Lower lobe of right lung (tissue), 2 donors: ENCODE measurements around the gene MYNN. TPM values are rescaled to one million over a fixed set of nuclear protein-coding genes. Genes with fewer than 3 reads are reported as not detected.

Experiments used
- ATAC-seq, 2 donors: fragments of 200-7000 bp; cut with Tn5 transposase; one replicate each; pipeline ENCODE4 v1.9.1; 2020 to 2022; ENCODE audit warnings: mild to moderate bottlenecking in 2 of 2, moderate library complexity in 2 of 2
- DNase-seq: peaks from one replicate; pipeline ENCODE4 v3.0.0-alpha.2; 2020
- H3K27ac ChIP-seq: fragments of 200-600 bp; one replicate; pipeline ENCODE4 v1.8.0; 2022
- H3K27me3 ChIP-seq: fragments of 200-600 bp; one replicate; pipeline ENCODE4 v1.8.0; 2022; ENCODE audit warnings: low read depth
- H3K36me3 ChIP-seq: fragments of 200-600 bp; one replicate; pipeline ENCODE4 v1.8.0; 2022; ENCODE audit warnings: mild to moderate bottlenecking
- H3K4me1 ChIP-seq: fragments of 200-600 bp; one replicate; pipeline ENCODE4 v1.8.0; 2022
- H3K4me3 ChIP-seq: fragments of 200-600 bp; one replicate; pipeline ENCODE4 v1.8.0; 2022; ENCODE audit warnings: mild to moderate bottlenecking
- H3K9me3 ChIP-seq: fragments of 200-600 bp; one replicate; pipeline ENCODE4 v1.8.0; 2022
- intact Hi-C: fragments of 100-400 bp; cut with DNase I; formaldehyde crosslinking; loops from one replicate; pipeline ENCODE4 v1.11.0; 2022
- total RNA-seq: library from RNA; stranded (reverse); fragmentation: NEBNext Ultra II Directional; extraction: Animal tissue kit (Norgen Biotek cat#: 25700); gene quantifications from one replicate; pipeline ENCODE4 v1.2.1, GENCODE V29; 2021
- TF ChIP-seq, protein P1 (sequence below): fragments of 200-600 bp; IDR thresholded peaks from one replicate; pipeline ENCODE4 v1.8.0; 2022; ENCODE audit warnings: antibody characterized with exemption, mild to moderate bottlenecking
- donor health status: DM: no; HTN: yes; CAD: no; lungs with severe emphysema.

MYNN gene
- total RNA-seq, 1 donor from 2014 or later, result 15.0 TPM

DNA sequence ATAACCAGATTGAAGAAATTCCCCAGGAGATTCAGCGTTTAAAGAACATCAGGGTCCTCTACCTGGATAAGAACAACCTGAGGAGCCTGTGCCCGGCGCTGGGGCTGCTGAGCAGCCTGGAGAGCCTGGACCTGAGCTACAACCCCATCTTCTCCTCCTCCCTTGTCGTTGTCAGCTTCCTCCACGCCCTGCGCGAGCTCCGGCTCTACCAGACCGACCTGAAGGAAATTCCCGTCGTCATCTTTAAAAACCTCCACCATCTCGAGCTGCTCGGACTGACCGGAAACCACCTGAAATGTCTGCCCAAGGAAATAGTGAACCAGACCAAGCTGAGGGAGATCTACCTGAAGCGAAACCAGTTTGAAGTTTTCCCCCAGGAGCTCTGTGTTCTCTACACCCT is 48.9 kb downstream of the MYNN start:
- TF ChIP-seq, protein P1, sequence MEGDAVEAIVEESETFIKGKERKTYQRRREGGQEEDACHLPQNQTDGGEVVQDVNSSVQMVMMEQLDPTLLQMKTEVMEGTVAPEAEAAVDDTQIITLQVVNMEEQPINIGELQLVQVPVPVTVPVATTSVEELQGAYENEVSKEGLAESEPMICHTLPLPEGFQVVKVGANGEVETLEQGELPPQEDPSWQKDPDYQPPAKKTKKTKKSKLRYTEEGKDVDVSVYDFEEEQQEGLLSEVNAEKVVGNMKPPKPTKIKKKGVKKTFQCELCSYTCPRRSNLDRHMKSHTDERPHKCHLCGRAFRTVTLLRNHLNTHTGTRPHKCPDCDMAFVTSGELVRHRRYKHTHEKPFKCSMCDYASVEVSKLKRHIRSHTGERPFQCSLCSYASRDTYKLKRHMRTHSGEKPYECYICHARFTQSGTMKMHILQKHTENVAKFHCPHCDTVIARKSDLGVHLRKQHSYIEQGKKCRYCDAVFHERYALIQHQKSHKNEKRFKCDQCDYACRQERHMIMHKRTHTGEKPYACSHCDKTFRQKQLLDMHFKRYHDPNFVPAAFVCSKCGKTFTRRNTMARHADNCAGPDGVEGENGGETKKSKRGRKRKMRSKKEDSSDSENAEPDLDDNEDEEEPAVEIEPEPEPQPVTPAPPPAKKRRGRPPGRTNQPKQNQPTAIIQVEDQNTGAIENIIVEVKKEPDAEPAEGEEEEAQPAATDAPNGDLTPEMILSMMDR, result no peak
- H3K27me3 ChIP-seq, result peaks cover 7% of the 10 kb centered on the region
- no peaks in the 10 kb centered on the region for H3K9me3 ChIP-seq
- no peak for DNase-seq
- no peak overlapping the region for H3K27ac ChIP-seq
- no peak overlapping the region for H3K4me3 ChIP-seq
- ATAC-seq, result no peak
- no peaks in the 10 kb centered on the region for H3K36me3 ChIP-seq
- no peaks in the 10 kb centered on the region for H3K4me1 ChIP-seq
- intact Hi-C loops, result no loop called here

DNA sequence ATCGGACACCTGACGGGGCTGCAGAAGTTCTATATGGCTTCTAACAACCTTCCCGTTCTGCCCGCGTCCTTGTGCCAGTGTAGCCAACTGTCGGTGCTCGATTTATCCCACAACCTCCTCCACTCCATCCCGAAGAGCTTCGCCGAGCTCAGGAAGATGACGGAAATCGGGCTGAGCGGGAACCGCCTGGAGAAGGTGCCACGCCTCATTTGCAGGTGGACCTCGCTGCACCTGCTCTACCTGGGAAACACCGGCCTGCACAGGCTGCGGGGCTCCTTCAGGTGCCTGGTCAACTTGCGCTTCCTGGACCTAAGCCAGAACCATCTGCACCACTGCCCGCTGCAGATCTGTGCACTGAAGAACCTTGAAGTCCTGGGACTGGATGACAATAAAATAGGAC is 49.3 kb downstream of the MYNN start:
- Histone ChIP-seq H3K4me3 (no peak overlapping the region), H3K9me3 (no peaks in the 10 kb centered on the region), H3K27ac (no peak overlapping the region), H3K4me1 (no peaks in the 10 kb centered on the region), H3K27me3 (peaks cover 7% of the 10 kb centered on the region), H3K36me3 (no peaks in the 10 kb centered on the region)
- DNase-seq, result no peak
- intact Hi-C loops, result no loop called here
- no peak for ATAC-seq
- TF ChIP-seq, protein P1, result no peak

DNA sequence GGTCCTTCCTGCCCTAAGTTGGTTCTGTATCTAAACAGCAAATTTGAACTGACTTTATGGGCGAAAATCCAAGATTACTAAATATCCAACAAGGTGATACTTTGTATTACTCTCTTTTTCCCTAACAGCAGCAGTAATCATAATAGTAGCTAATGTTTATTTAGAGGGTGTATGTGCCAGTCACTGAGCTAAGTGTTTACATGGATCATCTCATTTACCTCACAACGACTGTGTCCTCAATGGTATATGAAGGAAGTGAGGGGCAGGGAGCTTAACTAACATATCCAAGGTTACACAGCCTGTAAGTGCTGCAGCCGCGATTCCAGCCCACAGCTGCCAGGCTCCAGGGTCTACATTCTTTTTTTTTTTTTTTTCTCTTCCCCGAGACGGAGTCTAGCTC is 49.8 kb downstream of the MYNN start:
- H3K4me1 ChIP-seq, result no peaks in the 10 kb centered on the region
- intact Hi-C loops, result no loop called here
- H3K9me3 ChIP-seq, result no peaks in the 10 kb centered on the region
- H3K4me3 ChIP-seq, result no peak overlapping the region
- ATAC-seq (no peak), DNase-seq (no peak)
- TF ChIP-seq, protein P1, result no peak
- peaks cover 7% of the 10 kb centered on the region for H3K27me3 ChIP-seq
- H3K36me3 ChIP-seq, result no peaks in the 10 kb centered on the region
- H3K27ac ChIP-seq, result no peak overlapping the region

DNA sequence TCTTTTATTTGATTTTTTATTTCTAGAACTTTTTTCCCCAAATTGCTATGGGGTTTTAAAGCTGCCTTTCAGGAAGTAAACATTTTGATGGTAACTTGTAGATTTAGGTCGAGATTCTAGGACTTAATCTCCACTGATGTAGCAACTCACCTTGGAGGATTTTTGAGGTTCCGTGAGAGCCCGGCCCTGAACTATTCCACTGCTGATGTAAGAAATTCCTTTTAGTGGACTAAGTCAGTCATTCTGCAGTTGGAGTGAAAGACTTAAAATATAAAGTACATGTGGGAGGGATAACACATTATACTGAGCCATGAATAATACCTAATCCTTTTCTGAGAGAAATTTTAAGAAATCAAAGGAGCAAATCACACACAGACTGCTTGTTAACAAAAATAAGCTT is 52.1 kb downstream of the MYNN start:
- no peaks in the 10 kb centered on the region for H3K36me3 ChIP-seq
- intact Hi-C loops, result no loop called here
- ATAC-seq (no peak), DNase-seq (no peak)
- no peak overlapping the region for H3K4me3 ChIP-seq
- H3K9me3 ChIP-seq, result no peaks in the 10 kb centered on the region
- H3K27ac ChIP-seq, result no peak overlapping the region
- H3K27me3 ChIP-seq, result peaks cover 7% of the 10 kb centered on the region
- TF ChIP-seq, protein P1, result no peak
- H3K4me1 ChIP-seq, result no peaks in the 10 kb centered on the region

DNA sequence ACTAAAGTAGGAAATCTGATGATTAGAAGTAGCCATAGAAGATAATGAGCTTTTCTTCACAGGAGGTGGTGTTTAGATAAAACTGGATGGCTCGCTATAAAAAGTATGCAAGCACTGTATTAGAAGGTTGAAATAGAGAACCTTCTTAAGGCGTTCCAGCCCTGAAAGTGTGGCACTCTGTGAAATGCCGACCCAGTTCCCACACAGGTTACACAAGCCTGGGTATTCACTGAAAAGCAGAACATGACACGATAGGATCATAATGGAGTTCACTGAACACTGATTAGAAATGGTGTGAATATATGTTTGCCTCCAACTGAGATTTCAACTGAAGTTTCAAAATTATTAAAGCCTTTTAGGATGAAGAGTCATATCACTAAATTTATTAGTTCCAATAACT is 54.5 kb downstream of the MYNN start:
- TF ChIP-seq, protein P1, result no peak
- intact Hi-C loops, result no loop called here

DNA sequence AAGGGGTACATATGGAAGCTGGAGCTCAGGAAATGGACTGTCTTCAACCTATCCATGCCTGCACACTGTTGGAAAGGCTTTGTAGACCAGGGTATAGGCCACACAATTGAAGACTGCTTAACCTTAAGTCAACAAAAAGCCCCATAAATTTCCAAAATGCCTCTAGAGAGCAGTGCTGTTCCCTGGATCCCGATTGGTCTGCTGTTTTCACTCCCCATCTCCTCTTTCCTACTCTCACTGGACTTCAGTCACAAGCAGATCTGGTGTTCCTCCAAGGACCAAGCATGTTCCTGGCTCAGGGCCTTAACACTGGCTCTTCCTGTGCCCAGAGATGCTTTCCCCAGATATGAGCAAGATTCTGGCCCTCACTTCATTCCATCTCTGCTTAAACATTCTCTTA is 62.3 kb downstream of the MYNN start:
- intact Hi-C loops, result no loop called here

More for the DNA sequence above, 54.5 kb downstream of the MYNN start:
- DNase-seq (no peak), ATAC-seq (no peak)
- Histone ChIP-seq H3K9me3 (no peaks in the 10 kb centered on the region), H3K4me1 (no peaks in the 10 kb centered on the region), H3K27ac (no peak overlapping the region), H3K4me3 (no peak overlapping the region), H3K27me3 (peaks cover 7% of the 10 kb centered on the region), H3K36me3 (no peaks in the 10 kb centered on the region)

More for the DNA sequence above, 62.3 kb downstream of the MYNN start:
- TF ChIP-seq, protein P1, result no peak
- DNase-seq, result no peak
- ATAC-seq, result no peak
- H3K4me3 ChIP-seq, result no peak overlapping the region
- H3K9me3 ChIP-seq, result no peaks in the 10 kb centered on the region
- no peaks in the 10 kb centered on the region for H3K36me3 ChIP-seq
- H3K27me3 ChIP-seq, result no peaks in the 10 kb centered on the region
- no peak overlapping the region for H3K27ac ChIP-seq
- no peaks in the 10 kb centered on the region for H3K4me1 ChIP-seq
